Stomach (tissue), 4 donors: ENCODE measurements around the gene TBC1D2.

ENCODE experiments used
- EP300 ChIP-seq: sonication (generic); formaldehyde crosslinking; IDR thresholded peaks from one replicate; pipeline ENCODE4 v1.6.1; 2017; ENCODE audit warnings: antibody characterized with exemption
- POLR2A ChIP-seq, 4 donors: fragments of 450-650 bp; IDR thresholded peaks; one replicate each; pipeline ENCODE4 v1.6.1; 2016; ENCODE audit warnings: antibody characterized with exemption in 4 of 4, control low read depth in 2 of 4, mild to moderate bottlenecking in 1 of 4, moderate library complexity in 1 of 4
- POLR2AphosphoS5 ChIP-seq, 3 donors: sonication (generic); formaldehyde crosslinking; IDR thresholded peaks; one replicate each; pipeline ENCODE4 v1.6.1; 2016; ENCODE audit warnings: antibody characterized with exemption in 3 of 3
- TF ChIP-seq, protein P1 (sequence below), 7 experiments: fragments of 450-650 bp in 4 of 7; fragments of 200-600 bp in 3 of 7; sonication (generic) in 3 of 7; IDR thresholded peaks; one replicate each; pipeline ENCODE4 v1.5.1; 2016 to 2019; ENCODE audit warnings: antibody characterized with exemption in 7 of 7, control low read depth in 2 of 7, mild to moderate bottlenecking in 1 of 7

DNA sequence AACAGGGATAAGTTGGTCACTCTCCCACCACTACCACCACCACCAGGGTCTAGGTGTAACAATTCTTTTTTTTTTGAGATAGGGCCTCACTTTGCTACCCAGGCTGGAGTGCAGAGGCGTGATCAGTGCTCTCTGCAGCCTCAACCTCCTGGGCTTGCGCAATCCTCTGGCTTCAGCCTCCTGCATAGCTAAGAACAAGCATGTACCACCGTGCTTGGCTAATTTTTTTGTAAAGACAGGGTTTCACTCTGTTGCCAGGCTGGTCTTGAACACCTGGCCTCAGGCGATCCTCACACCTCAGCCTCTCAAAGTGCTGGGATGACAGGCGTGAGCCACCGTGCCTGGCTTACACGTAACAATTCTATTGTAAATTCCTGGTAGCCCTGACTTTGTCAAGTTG lies 90.5 kb downstream of the TBC1D2 start:
- TF ChIP-seq POLR2A (IDR thresholded peaks at IDR 0.05) (no peak), EP300 (no peak), POLR2AphosphoS5 (IDR thresholded peaks at IDR 0.05) (no peak)
- TF ChIP-seq, protein P1, sequence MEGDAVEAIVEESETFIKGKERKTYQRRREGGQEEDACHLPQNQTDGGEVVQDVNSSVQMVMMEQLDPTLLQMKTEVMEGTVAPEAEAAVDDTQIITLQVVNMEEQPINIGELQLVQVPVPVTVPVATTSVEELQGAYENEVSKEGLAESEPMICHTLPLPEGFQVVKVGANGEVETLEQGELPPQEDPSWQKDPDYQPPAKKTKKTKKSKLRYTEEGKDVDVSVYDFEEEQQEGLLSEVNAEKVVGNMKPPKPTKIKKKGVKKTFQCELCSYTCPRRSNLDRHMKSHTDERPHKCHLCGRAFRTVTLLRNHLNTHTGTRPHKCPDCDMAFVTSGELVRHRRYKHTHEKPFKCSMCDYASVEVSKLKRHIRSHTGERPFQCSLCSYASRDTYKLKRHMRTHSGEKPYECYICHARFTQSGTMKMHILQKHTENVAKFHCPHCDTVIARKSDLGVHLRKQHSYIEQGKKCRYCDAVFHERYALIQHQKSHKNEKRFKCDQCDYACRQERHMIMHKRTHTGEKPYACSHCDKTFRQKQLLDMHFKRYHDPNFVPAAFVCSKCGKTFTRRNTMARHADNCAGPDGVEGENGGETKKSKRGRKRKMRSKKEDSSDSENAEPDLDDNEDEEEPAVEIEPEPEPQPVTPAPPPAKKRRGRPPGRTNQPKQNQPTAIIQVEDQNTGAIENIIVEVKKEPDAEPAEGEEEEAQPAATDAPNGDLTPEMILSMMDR (IDR thresholded peaks at IDR 0.05): no peak
